CD14-positive monocyte (primary cell): Measurements from ENCODE around the gene OSBPL2. TPM values are rescaled to one million over a fixed set of nuclear protein-coding genes. Genes with fewer than 3 reads are reported as not detected.

ENCODE experiments used
- DNase-seq, 3 donors: peaks; one replicate each; pipeline ENCODE4 v3.0.0-alpha.2; 2011 to 2022
- H2AFZ ChIP-seq: 2 replicates; pipeline ENCODE4 v1.6.0; 2012; ENCODE audit warnings: mild to moderate bottlenecking, low read depth, low read length, inconsistent platforms; ENCODE audit not compliant: insufficient read depth, poor library complexity, severe bottlenecking
- H3K27ac ChIP-seq, 2 donors: 1 replicate in 1 of 2; 2 replicates in 1 of 2; pipeline ENCODE4 v1.5.1; 2012 to 2013; ENCODE audit warnings: low read length in 2 of 2, control low read depth in 1 of 2, inconsistent platforms in 1 of 2, low read depth in 1 of 2, mild to moderate bottlenecking in 1 of 2
- H3K27me3 ChIP-seq, 2 donors: one replicate each; pipeline versions ENCODE4 v1.6.0 to v1.6.1; 2011 to 2013; ENCODE audit warnings: low read length in 2 of 2; ENCODE audit not compliant: control insufficient read depth in 2 of 2, insufficient read depth in 2 of 2
- H3K36me3 ChIP-seq, 2 donors: replicated peaks in 1 of 2; 1 replicate in 1 of 2; 2 replicates in 1 of 2; pipeline versions ENCODE4 v1.5.1 to v1.6.1; 2012 to 2013; ENCODE audit warnings: low read length in 2 of 2, control low read depth in 1 of 2, inconsistent platforms in 1 of 2, mild to moderate bottlenecking in 1 of 2; ENCODE audit not compliant: insufficient read depth in 2 of 2, control insufficient read depth in 1 of 2
- H3K4me1 ChIP-seq, 2 donors: 1 replicate in 1 of 2; 2 replicates in 1 of 2; pipeline versions ENCODE4 v1.5.1 to v1.6.1; 2012 to 2013; ENCODE audit warnings: low read length in 2 of 2, control low read depth in 1 of 2, inconsistent platforms in 1 of 2, mild to moderate bottlenecking in 1 of 2, moderate library complexity in 1 of 2; ENCODE audit not compliant: insufficient read depth in 2 of 2, control insufficient read depth in 1 of 2
- H3K4me2 ChIP-seq: replicated peaks from 2 replicates; pipeline ENCODE3; 2012; ENCODE audit warnings: low read length, moderate library complexity, mild to moderate bottlenecking; ENCODE audit not compliant: poor library complexity, severe bottlenecking; ENCODE audit errors: extremely low read depth
- H3K4me3 ChIP-seq, 3 experiments: fragments of 200-600 bp in 1 of 3; sonication (generic) in 1 of 3; replicated peaks in 1 of 3; 1 replicate in 2 of 3; 2 replicates in 1 of 3; pipeline ENCODE4 v1.5.1; 2011 to 2013; ENCODE audit warnings: low read length in 3 of 3, mild to moderate bottlenecking in 3 of 3, control low read depth in 2 of 3, low read depth in 2 of 3, inconsistent platforms in 1 of 3, moderate library complexity in 1 of 3
- H3K79me2 ChIP-seq: 2 replicates; pipeline ENCODE4 v1.6.0; 2012; ENCODE audit warnings: mild to moderate bottlenecking, control low read depth, inconsistent platforms, low read length, moderate library complexity; ENCODE audit not compliant: insufficient read depth
- H3K9ac ChIP-seq: 2 replicates; pipeline ENCODE4 v1.6.0; 2017; ENCODE audit warnings: low read length, mild to moderate bottlenecking; ENCODE audit not compliant: insufficient read depth, poor library complexity, severe bottlenecking
- H3K9me3 ChIP-seq, 2 donors: replicated peaks in 1 of 2; 1 replicate in 1 of 2; 2 replicates in 1 of 2; pipeline versions ENCODE4 v1.5.1 to v1.6.1; 2012 to 2013; ENCODE audit warnings: low read length in 2 of 2, control low read depth in 1 of 2; ENCODE audit not compliant: control insufficient read depth in 1 of 2, insufficient read depth in 1 of 2
- H4K20me1 ChIP-seq: 2 replicates; pipeline ENCODE4 v1.6.0; 2012; ENCODE audit warnings: mild to moderate bottlenecking, low read length, control low read depth, moderate library complexity; ENCODE audit not compliant: insufficient read depth
- H3K27ac Mint-ChIP-seq, 7 donors: one replicate each; pipeline ENCODE4 v1.8.0; 2020; ENCODE audit warnings: mild to moderate bottlenecking in 7 of 7, mixed read lengths in 7 of 7, moderate library complexity in 6 of 7, inconsistent platforms in 2 of 7
- H3K27me3 Mint-ChIP-seq, 3 donors: one replicate each; pipeline ENCODE4 v1.8.0; 2021 to 2022; ENCODE audit warnings: low read depth in 3 of 3, mild to moderate bottlenecking in 3 of 3, mixed read lengths in 3 of 3, moderate library complexity in 3 of 3, inconsistent platforms in 1 of 3
- H3K36me3 Mint-ChIP-seq, 2 donors: one replicate each; pipeline ENCODE4 v1.8.0; 2020; ENCODE audit warnings: mixed read lengths in 2 of 2, inconsistent platforms in 1 of 2, mild to moderate bottlenecking in 1 of 2
- H3K4me1 Mint-ChIP-seq: one replicate; pipeline ENCODE4 v1.8.0; 2020; ENCODE audit warnings: mild to moderate bottlenecking, mixed read lengths
- H3K4me3 Mint-ChIP-seq, 2 donors: one replicate each; pipeline ENCODE4 v1.8.0; 2020; ENCODE audit warnings: mild to moderate bottlenecking in 2 of 2, mixed read lengths in 2 of 2, moderate library complexity in 1 of 2
- H3K9me3 Mint-ChIP-seq, 7 donors: one replicate each; pipeline ENCODE4 v1.8.0; 2020 to 2022; ENCODE audit warnings: mixed read lengths in 7 of 7, mild to moderate bottlenecking in 6 of 7, moderate library complexity in 6 of 7, inconsistent platforms in 2 of 7
- WGBS: methylation state at CpG from one replicate; pipeline ENCODE4 v1.1.5; 2013; ENCODE audit warnings: missing lambda C conversion rate; ENCODE audit not compliant: insufficient coverage; 5-methylcytosine and 5-hydroxymethylcytosine counted together
- intact Hi-C, 2 donors: fragments of 100-400 bp; cut with micrococcal nuclease; formaldehyde crosslinking; loops; one replicate each; pipeline versions ENCODE4 v1.15.0 to v1.15.1; 2023
- polyA plus RNA-seq, 3 donors: library from polyadenylated mRNA; depleted of rRNA in 1 of 3; unstranded in 2 of 3; stranded (reverse) in 1 of 3; fragments of 300-500 nt in 2 of 3; fragments of >200 nt in 1 of 3; fragmentation: Illumina TruSeq in 2 of 3; gene quantifications; 1 replicate in 2 of 3; 2 replicates in 1 of 3; pipeline ENCODE4 v1.2.3, GENCODE V29; 2012 to 2021
- TF ChIP-seq, protein P1 (sequence below): fragments of 200-600 bp; IDR thresholded peaks from one replicate; pipeline ENCODE4 v1.8.0; 2022; ENCODE audit warnings: antibody characterized with exemption, mild to moderate bottlenecking

Gene OSBPL2
- polyA plus RNA-seq, 3 donors, result 12.9 to 29.1 (median 17.9) TPM

DNA sequence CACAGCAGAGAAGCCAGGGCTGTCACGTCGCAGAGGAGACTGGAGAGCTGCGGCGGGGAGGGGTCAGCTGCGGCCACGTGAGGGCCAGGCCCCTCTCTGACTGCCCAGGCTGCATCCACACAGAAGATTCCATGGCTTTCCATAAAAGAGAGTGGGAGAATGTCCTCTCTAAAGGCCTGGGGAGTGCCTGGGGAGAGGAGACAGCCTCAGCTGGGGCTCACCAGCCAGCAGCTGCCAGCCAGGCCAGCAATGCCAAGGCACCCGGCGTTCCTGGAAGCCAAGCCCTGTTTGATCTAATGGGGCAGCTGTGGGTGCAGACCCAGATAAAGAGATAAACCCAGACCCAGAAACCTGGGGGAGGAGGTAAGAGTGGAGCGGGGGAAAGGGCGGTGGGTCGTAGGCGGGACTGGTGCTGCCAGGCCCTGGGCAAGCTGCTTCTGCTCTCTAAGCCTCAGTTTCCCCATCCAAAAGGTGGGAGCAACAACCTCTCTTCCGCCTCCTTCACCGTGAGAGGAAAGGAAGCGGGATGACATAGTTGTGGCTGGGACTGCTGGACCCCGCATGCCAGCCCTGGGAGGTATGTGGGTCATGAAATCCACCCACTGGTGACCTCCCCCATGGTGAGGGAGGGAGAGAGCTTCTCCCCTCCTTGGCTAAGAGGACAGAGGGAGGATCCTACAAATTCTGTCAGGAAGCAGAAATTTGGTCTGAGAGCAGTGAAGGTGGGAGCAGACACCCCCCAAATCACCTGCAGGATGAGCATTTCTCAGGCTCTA is 3.1 kb upstream of the OSBPL2 start:
- TF ChIP-seq, protein P1, sequence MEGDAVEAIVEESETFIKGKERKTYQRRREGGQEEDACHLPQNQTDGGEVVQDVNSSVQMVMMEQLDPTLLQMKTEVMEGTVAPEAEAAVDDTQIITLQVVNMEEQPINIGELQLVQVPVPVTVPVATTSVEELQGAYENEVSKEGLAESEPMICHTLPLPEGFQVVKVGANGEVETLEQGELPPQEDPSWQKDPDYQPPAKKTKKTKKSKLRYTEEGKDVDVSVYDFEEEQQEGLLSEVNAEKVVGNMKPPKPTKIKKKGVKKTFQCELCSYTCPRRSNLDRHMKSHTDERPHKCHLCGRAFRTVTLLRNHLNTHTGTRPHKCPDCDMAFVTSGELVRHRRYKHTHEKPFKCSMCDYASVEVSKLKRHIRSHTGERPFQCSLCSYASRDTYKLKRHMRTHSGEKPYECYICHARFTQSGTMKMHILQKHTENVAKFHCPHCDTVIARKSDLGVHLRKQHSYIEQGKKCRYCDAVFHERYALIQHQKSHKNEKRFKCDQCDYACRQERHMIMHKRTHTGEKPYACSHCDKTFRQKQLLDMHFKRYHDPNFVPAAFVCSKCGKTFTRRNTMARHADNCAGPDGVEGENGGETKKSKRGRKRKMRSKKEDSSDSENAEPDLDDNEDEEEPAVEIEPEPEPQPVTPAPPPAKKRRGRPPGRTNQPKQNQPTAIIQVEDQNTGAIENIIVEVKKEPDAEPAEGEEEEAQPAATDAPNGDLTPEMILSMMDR, result no peak
- H3K27ac Mint-ChIP-seq, result peak overlapping the region in 1 of 7 donors; percentile 59
- no peak for DNase-seq

DNA sequence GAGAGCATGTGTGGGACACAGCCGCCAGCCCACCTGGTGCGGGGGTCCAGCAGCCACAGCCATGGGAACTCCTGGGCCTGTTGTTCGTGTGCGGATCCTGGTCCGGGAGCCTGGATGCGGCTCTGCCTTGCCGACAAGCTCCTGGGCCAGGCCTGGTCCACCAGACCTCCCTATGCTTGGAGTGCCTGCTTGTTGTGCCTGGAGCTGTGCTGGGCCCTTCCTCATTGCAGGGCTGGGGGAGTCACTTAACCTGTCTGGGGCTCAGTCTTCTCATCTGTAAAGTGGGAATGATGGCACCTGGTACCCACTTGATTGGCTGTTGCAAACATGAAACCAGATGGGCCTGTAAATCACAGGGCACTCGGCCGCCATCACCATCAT is 2.6 kb upstream of the OSBPL2 start:
- H3K9ac ChIP-seq, result no peak overlapping the region
- H2AFZ ChIP-seq, result no peak overlapping the region
- intact Hi-C loops, result loop anchor here (5.0 to 10.0 kb wide), 7 partner anchors 48 to 702 kb away; partner anchors contain the start of genes ADRM1 (in 1 of the 2), CABLES2 (in 1 of the 2), GID8 (in 1 of the 2) and LSM14B (in 1 of the 2)
- WGBS, result 94% methylated on average over 9 of the region's 9 CpGs
- H3K4me2 ChIP-seq, result no peak overlapping the region
- Mint-ChIP-seq H3K4me3 (peak overlapping the region in 1 of 2 donors; percentile 37), H3K4me1 (peaks cover 24% of the 10 kb centered on the region), H3K27me3 (peaks cover 1 to 3% (median 3%) of the 10 kb centered on the region in 3 donors), H3K9me3 (peaks cover 3 to 7% (median 6%) of the 10 kb centered on the region in 7 donors), H3K36me3 (peaks cover 0 to 3% of the 10 kb centered on the region in 2 donors), H3K27ac (no peak overlapping the region)
- peaks cover 10% of the 10 kb centered on the region for H4K20me1 ChIP-seq
- no peak for DNase-seq
- peaks cover 0 to 7% of the 10 kb centered on the region in 2 donors for H3K9me3 ChIP-seq
- no peaks in the 10 kb centered on the region for H3K27me3 ChIP-seq
- H3K4me3 ChIP-seq, result no peak overlapping the region
- H3K79me2 ChIP-seq, result peaks cover 21% of the 10 kb centered on the region
- TF ChIP-seq, protein P1, result no peak
- peaks cover 24 to 27% of the 10 kb centered on the region in 2 donors for H3K4me1 ChIP-seq
- no peak overlapping the region for H3K27ac ChIP-seq
- no peaks in the 10 kb centered on the region for H3K36me3 ChIP-seq

More for the DNA sequence above, 3.1 kb upstream of the OSBPL2 start:
- H3K4me2 ChIP-seq, result no peak overlapping the region
- H2AFZ ChIP-seq, result no peak overlapping the region
- peaks cover 0 to 8% of the 10 kb centered on the region in 2 donors for H3K9me3 ChIP-seq
- 75% methylated on average over 7 of the region's 16 CpGs for WGBS
- Mint-ChIP-seq H3K9me3 (peaks cover 3 to 7% (median 6%) of the 10 kb centered on the region in 7 donors), H3K27me3 (peaks cover 1 to 3% (median 3%) of the 10 kb centered on the region in 3 donors), H3K4me3 (no peak overlapping the region), H3K36me3 (no peaks in the 10 kb centered on the region), H3K4me1 (peaks cover 18% of the 10 kb centered on the region)
- peaks cover 18 to 21% of the 10 kb centered on the region in 2 donors for H3K4me1 ChIP-seq
- intact Hi-C loops, result loop anchor here (5.0 to 10.0 kb wide), 7 partner anchors 48 to 702 kb away; partner anchors contain the start of genes ADRM1 (in 1 of the 2), CABLES2 (in 1 of the 2), GID8 (in 1 of the 2) and LSM14B (in 1 of the 2)
- H3K4me3 ChIP-seq, result no peak overlapping the region
- H3K36me3 ChIP-seq, result no peaks in the 10 kb centered on the region
- H3K79me2 ChIP-seq, result peaks cover 15% of the 10 kb centered on the region
- no peak overlapping the region for H3K9ac ChIP-seq
- peaks cover 4% of the 10 kb centered on the region for H4K20me1 ChIP-seq
- no peak overlapping the region for H3K27ac ChIP-seq
- H3K27me3 ChIP-seq, result no peaks in the 10 kb centered on the region
